ENCODE measurements around the gene FAU.

GRCh38 chr11:65078151-65078550 is 43.8 kb downstream of the FAU start:
- TF ChIP-seq CTCF (IDR thresholded peaks at IDR 0.05), result peak in 5 of 6 experiments; percentile 26 to 54 (median 45)
- TF ChIP-seq POLR2A (IDR thresholded peaks at IDR 0.05), result no peak

All from thyroid gland (tissue), 4 donors.